SIG-M5 treated with dmso at 0.1 percent for 504 hours (cell line): ENCODE results near the gene NBPF1.
"Not testable (repeated sequence)": the region's sequence is repeated elsewhere in the genome, so short reads cannot be mapped to it uniquely, and the experiment has no call there.

Experiments used
- DNase-seq: peaks from one replicate; lab custom pipeline; 2025; ENCODE audit not compliant: unreplicated experiment; lab: John Stamatoyannopoulos, UW

NBPF1 gene

GRCh38 chr1:16613185-16614147, at the start of gene NBPF1:
NBPF1 (minus strand) TSS chr1:16613564.
- DNase-seq, result peak; percentile 97

- DNase-seq, result not testable (repeated sequence)
Observed at GRCh38 chr1:16658234-16658633, 44.9 kb upstream of the NBPF1 start.

DNA sequence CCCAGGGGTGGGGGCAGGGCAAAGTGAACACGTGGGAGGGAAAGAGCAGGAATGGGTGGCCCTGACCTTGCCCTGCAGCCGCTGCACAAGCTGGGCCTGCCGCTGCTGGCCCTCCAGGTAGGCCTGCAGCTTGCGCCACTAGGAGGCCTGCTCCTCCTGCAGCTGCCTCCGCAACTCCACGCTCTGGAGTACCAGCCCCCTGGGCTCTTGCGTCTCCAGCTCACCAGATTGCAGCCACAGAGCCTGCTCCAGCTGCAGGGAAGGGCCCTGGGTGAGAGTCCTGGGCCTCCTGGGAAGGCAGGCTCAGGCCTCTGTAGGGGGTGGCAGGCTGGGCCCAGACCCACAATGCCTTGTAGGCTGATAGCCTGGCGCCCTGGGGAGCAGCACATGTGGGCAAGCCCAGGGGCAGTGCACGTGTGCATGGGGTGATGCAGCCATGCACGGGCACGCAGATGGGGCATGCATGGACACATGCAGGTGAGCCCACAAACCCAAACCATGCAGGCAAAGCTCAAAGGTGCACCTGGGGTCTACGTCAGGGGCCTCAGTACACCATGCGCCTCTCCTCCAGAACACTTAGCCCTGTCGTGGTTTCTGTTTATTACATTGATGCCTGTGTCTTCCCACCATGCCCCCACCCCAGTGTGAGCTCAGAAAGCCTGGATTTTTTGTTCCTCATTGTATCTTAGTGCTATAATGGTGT, 43.8 kb upstream of the NBPF1 start:
- not testable (repeated sequence) for DNase-seq

DNA sequence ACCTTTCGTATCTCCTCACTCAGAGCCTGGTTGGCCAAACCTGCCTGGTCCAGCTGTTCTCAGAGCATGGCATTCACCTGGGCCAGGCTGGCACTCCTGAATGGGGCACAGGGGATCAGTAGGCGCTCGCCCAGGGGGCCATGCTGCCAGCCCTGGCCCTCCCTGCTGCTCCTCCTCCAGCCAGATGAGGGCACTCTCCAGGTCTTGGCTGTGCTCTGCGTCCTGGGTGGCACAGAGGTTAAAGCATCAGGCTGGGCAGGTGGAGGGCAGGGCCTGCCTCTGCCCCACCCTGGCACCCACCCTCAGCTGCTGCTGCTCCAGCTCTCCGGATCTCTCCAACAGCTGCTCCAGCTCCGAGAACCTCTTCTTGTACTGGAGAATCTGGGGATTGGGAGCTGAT, 43.2 kb upstream of the NBPF1 start:
- DNase-seq, result not testable (repeated sequence)

GRCh38 chr1:16651560-16651959, 38.2 kb upstream of the NBPF1 start:
- DNase-seq, result not testable (repeated sequence)

DNA sequence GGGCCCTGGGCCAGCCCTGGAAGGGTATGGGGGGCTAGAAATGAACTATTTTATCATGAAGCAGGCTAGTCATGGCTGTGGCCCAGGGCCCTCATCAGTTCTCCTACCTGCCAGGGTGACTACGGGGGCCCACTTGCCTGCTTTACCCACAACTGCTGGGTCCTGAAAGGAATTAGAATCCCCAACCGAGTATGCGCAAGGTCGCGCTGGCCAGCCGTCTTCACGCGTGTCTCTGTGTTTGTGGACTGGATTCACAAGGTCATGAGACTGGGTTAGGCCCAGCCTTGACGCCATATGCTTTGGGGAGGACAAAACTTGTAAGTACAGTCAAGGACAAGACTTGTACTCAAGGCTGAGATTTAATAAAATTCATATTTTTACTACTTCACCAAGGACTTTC, 36.6 kb upstream of the NBPF1 start:
- DNase-seq, result not testable (repeated sequence)

DNA sequence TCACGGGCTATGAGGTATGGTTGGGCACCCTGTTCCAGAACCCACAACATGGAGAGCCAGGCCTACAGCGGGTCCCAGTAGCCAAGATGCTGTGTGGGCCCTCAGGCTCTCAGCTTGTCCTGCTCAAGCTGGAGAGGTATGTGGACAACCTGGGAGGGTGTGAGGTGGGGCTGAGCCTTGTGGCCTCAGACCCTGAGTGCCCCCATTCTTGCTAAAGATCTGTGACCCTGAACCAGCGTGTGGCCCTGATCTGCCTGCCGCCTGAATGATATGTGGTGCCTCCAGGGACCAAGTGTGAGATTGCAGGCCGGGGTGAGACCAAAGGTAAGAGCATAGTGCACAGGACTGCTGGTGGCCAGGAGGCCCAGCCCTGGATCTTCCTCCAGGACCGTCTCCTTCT, 36.0 kb upstream of the NBPF1 start:
- DNase-seq, result not testable (repeated sequence)

GRCh38 chr1:16648756-16649155, 35.4 kb upstream of the NBPF1 start:
- DNase-seq, result not testable (repeated sequence)

- not testable (repeated sequence) for DNase-seq
Observed at GRCh38 chr1:16648250-16648649, 34.9 kb upstream of the NBPF1 start.

GRCh38 chr1:16647179-16648176, 34.1 kb upstream of the NBPF1 start:
- DNase-seq, result not testable (repeated sequence)

DNA sequence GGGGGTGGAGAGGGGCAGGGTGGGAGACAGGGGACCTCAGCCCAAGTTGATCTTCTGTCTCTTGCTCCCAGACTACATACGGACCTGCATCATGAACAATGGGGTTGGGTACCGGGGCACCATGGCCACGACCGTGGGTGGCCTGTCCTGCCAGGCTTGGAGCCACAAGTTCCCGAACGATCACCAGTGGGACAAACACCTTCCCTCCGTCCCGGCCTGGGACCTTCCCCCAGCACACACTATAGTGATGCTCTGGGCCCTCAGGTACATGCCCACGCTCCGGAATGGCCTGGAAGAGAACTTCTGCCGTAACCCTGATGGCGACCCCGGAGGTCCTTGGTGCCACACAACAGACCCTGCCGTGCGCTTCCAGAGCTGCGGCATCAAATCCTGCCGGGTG, 33.4 kb upstream of the NBPF1 start:
- not testable (repeated sequence) for DNase-seq

- DNase-seq, result not testable (repeated sequence)
Observed at GRCh38 chr1:16646061-16646664, 32.8 kb upstream of the NBPF1 start.

GRCh38 chr1:16645271-16646060, 32.1 kb upstream of the NBPF1 start:
- DNase-seq, result not testable (repeated sequence)

GRCh38 chr1:16644482-16645270, 31.3 kb upstream of the NBPF1 start:
- DNase-seq, result peak; percentile 91

DNA sequence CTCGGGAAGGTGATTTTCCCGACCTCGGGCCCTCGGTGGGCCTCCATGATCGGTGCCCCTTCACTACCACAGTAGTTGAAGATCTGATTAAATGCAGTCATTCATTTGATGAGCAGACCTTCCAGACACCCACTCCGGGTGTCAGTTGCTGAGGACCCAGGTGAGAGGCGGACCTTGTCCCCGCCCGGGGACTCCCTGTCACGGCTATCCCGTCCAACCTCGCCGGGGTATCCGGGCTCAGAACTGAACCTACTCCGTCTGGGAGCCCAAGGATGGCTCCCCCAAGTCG, 30.8 kb upstream of the NBPF1 start:
- no peak for DNase-seq

DNA sequence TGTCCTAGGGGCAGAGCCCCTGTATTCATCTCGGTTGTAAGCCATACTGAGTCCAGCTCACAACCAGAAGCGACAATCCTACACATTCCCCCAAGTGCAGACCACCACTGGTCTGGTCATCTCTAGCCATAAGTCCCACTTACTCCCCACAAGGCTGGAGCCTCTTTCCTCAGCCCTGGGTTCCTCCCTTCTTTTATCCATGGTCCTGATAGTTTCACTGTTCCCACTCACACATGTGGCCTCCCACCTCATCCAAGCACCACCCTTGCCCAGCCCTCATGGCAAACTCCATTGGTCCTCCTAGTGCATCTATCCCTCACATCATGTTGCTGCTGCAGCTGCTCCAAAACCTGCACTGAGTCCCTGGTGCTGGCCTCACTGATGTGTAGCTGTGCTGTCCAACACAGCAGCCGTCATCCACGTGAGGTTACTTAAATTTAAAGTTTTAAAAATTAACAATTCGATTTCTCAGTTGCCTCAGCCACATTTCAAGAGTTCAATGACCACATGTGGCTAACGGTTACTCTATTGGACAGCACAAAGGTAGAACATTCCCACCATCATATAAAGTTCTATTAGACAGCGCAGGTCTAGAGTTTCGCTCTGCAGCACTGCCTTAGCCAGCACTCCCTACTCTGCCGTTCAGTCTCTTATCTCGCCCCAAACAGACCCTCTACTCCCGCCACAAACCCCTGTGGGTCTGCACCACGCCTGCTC, 30.3 kb upstream of the NBPF1 start:
- not testable (repeated sequence) for DNase-seq

DNA sequence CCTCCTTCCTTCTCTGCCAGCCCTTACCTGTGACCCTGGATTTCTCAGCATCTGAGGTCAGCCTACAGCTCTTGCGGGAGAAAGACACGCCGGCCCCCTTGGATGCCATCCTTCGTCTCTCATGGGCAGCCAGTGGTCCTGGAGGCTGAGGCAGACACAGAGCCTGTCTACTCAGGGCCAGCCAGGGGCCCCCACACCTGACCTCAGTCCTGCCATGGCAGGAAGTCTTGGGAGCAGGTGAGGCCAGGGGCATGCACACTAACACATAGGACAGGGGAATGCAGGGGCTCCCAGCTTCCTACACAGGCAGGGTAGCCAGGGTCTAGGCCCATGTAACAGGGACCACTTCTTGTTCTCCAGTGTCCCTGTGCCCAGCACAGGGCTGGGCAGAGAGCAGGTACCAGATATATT, 29.6 kb upstream of the NBPF1 start:
- DNase-seq, result not testable (repeated sequence)
